Dermis blood vessel endothelial cell (primary cell): ENCODE data around the gene ZIC1. TPM values are rescaled to one million over a fixed set of nuclear protein-coding genes. Genes with fewer than 3 reads are reported as not detected.

Experiments used
- DNase-seq: peaks from one replicate; pipeline ENCODE4 v3.0.0; 2010
- total RNA-seq: library from RNA; depleted of rRNA; stranded (reverse); fragments of >200 nt; gene quantifications from 2 replicates; pipeline ENCODE4 v1.2.3, GENCODE V29; 2014

Gene ZIC1
- total RNA-seq, 1 donor from 2014 or later = not detected

- no peak for DNase-seq
Observed at GRCh38 chr3:147422601-147423536, 13.7 kb downstream of the ZIC1 start.

GRCh38 chr3:147423537-147423797, 14.3 kb downstream of the ZIC1 start:
- DNase-seq = no peak

- no peak for DNase-seq
Observed at GRCh38 chr3:147423798-147424580, 14.8 kb downstream of the ZIC1 start.

DNA sequence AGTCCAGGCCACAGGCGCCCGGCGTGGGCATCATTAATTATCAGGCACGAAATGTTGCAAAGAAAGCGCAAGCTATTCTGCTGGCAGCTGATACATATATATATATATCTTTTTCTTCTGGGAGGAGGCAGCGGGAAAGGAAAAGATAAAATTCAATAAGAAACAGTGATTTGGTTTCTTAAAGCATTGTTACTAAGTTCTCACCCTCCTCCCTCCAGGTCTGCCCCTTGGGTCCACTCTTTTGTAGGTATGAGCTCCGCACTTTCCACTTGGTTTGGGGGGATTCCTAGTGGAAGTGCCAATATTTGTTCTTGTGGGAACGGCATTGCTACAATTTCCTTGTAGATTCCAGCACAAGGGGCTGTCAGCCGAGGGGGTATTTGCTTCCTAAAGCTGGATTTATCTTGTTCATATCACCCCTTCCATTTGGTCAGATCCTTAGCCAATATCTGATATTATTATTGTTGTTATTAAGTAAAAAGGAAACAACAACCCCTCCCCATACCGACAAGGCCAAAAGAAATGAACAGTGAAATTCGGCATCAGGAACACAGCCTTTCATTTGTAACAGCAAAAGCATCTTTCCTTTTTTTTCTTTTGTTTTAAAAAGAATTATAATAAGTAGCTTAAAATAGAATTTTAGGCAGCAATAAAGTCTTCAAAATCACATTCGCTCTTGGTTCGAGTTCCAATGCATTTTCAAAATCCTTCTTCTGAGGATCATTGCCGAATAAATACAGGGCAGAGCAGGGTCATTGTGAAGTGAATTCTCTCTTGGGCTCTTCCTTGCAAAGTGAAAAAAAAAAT, 15.6 kb downstream of the ZIC1 start:
- DNase-seq = no peak

- DNase-seq = no peak
Observed at GRCh38 chr3:147425388-147425850, 16.3 kb downstream of the ZIC1 start.

DNA sequence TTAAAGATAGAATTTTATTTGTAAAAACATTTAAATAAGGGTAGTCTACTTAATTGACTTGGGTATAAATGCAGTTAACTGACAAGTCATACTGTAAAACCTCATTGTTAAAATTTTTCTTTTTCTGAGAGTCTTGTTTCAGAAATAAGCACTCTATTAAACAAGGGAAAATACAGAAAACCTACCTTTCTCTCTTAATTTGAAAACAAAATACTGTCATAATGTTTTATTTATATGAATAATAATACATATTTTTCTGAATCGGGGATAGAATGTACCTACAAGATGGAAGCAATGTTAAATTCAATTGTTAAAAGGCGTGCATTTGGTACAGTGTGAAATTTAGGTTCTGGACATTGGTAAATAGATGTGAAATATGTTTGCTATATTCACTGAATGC, 17.8 kb downstream of the ZIC1 start:
- DNase-seq = no peak

DNA sequence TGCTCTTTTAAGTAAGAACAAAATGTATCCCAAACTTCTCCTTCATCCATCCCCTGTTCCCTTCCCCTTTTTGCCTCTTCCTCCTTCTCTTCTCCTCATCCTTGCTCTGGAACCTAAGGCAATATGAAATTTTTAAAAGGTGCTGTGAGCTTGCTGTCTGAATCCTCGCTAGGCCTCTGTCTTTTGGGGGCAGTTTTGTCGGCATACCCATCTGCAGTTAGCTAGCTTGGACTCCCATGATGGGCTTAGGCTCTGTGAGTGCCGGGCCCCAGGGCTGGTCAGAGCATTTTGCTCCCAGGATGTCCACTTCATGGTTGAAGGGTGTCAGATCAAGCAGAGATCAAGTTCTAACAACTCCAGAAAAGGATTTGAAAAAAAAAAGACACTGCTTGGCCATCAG, 18.6 kb downstream of the ZIC1 start:
- DNase-seq = no peak

DNA sequence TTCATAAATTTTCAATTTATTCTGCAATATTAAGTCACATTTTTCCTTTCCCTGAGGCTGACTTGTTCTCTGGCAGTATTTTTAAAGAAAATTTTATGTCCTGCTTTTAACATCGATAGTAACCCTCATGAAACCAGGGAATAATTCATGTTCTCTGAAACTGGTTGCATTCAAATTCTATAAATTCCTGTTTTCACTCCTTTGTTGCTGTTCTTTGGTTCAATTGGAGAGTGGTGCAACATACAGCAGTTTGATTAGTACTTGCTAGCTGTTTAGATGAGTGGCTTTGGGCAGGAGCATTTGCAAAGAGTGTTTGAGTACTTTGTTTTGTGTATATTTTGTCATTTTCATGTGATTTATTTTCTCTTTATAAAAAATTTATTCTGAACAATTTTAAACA, 19.2 kb downstream of the ZIC1 start:
- no peak for DNase-seq

DNA sequence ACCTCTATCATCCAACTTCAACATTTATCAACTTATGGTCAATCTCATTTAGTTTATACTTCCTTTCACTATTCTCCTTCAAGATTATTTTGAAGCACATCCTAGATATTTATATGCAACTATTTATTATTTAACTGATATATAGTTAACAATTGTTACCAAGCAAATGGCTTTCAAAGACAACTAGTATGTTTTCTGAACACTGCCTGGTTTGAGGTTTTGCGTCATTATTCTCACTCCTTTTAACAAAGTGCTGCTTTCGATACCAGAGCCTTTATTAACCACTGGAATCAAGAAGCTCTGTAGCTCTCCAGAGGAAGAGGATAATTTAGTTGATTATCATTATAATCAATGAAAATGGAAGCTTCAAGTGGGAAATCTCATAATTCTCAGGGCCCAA, 19.6 kb downstream of the ZIC1 start:
- DNase-seq = no peak

DNA sequence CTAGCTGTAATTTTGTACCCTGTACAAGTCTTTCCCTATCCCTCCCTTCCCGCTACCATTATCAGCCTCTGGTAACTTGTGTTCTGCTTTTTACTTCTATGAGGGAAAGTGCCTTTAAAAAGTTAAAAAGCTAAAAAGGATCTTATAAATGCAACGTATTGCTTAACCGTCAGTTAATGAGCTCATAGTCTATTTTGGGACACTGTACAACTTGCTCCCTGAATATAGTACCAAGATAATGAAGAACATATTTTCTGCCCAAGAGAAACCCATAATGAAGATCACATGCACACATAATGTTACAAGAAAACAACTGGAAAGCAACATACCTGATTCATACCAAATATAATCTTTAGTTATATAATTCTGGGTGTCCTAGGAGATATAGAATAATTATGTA, 22.6 kb downstream of the ZIC1 start:
- DNase-seq = no peak

- no peak for DNase-seq
Observed at GRCh38 chr3:147447224-147447623, 38.1 kb downstream of the ZIC1 start.

DNA sequence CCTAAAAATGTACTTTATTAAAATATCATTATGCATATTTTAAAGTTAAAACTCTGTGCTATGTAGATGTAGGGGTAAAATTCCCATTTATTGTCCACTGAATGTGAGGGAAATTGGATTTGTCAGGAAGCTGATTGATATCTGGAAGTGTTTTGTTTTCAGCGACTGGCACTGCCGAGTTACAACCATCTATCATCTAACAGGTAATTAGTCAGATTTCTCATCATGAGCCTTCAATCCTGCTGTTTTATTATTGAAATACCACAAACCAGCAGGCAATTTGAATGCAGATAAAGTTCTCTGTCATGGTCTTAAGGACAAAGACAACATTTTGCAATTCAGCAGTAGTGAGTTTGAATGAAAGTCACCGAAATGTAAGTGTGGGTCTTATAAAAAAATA, 40.5 kb downstream of the ZIC1 start:
- no peak for DNase-seq

DNA sequence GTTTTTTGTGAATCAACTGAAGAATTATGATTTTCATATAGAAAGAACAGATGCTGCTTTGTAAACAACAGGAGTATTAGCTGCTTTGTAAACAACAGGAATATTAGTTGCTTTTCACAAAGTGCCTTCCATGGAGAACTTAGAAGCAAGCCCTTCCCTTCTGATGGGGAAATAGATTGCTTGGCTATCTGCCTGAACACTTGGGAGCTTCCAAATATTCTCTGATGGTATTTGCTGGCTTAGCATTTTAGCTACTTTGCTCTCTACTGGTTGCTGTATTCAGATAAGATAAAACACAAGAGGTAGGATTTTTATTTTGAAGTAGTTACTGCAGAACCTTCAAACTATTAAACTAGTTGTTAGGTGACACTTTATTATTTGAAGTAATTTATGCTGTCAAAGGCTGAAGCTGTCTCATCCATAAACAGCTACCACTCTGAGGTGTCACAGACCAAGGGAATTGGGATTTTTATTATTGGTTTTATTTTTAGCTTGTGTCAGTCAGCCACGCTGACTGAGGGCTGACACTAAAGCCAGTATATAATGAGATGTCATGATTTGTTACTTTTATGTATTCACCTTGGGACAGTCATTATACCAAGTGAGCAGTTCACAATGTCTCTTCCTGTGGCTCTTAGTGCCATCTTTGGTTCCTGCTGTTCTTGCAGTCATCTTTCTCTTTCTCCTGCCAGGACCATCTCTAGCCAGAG, 50.0 kb downstream of the ZIC1 start:
- no peak for DNase-seq

- DNase-seq = no peak
Observed at GRCh38 chr3:147462856-147463255, 53.7 kb downstream of the ZIC1 start.

Other genes starting within 250 kb of the ZIC1 start
- not detected in 2 replicates for gene ZIC4, start 2.8 kb upstream of the ZIC1 start, total RNA-seq